NT2/D1 (cell line): ENCODE measurements around the gene TMEM154.

Source experiments
- DNase-seq: peaks from one replicate; pipeline ENCODE4 v3.0.0-alpha.2; 2011; ENCODE audit warnings: low read depth, low spot score
- H3K27me3 ChIP-seq: 2 replicates; pipeline ENCODE4 v1.6.0; 2011; ENCODE audit warnings: mild to moderate bottlenecking; ENCODE audit not compliant: insufficient read length, insufficient read depth
- H3K36me3 ChIP-seq: 2 replicates; pipeline ENCODE4 v1.6.1; 2011; ENCODE audit warnings: mild to moderate bottlenecking, low read length, mixed read lengths; ENCODE audit not compliant: insufficient read depth, insufficient read length
- H3K4me1 ChIP-seq: 2 replicates; pipeline ENCODE4 v1.5.1; 2011; ENCODE audit not compliant: insufficient read depth, insufficient read length
- H3K4me3 ChIP-seq: 2 replicates; pipeline ENCODE4 v1.5.1; 2011; ENCODE audit warnings: low read depth; ENCODE audit not compliant: insufficient read length
- H3K9ac ChIP-seq: 2 replicates; pipeline ENCODE4 v1.6.0; 2011; ENCODE audit warnings: low read depth; ENCODE audit not compliant: insufficient read length
- H3K9me3 ChIP-seq: 2 replicates; pipeline ENCODE4 v1.5.1; 2011; ENCODE audit warnings: mild to moderate bottlenecking, low read length; ENCODE audit not compliant: insufficient read depth
- SUZ12 ChIP-seq: IDR thresholded peaks from 2 replicates; pipeline ENCODE4 v1.6.1; 2011; ENCODE audit not compliant: insufficient read length, insufficient read depth; ENCODE audit errors: extremely low read depth
- YY1 ChIP-seq: IDR thresholded peaks from 2 replicates; pipeline ENCODE4 v1.6.1; 2011; ENCODE audit not compliant: insufficient read length, insufficient read depth
- ZNF274 ChIP-seq: IDR thresholded peaks from 2 replicates; pipeline ENCODE4 v1.6.1; 2011; ENCODE audit warnings: mild to moderate bottlenecking, low read depth, low read length

The TMEM154 gene

DNA sequence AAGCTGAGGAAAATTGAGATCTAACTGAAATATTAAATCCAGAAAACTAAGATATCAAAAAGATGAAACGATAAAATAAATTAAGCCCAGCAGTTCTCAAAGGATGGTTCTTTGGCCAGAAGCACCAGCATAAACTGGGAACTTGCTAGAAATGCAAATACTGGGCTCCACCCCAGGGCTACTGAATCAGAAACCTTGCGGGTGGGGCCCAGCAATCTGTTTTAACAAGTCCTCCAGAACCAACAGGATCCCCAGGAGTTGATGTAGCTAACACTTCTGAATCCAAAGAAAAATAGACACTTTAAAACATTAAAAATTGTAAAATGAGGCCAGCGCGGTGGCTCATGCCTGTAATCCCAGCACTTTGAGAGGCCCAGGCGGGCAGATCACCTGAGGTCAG is 14.1 kb upstream of the TMEM154 start:
- Histone ChIP-seq H3K9ac (no peak overlapping the region), H3K36me3 (no peaks in the 10 kb centered on the region), H3K27me3 (no peaks in the 10 kb centered on the region), H3K4me1 (peaks cover 3% of the 10 kb centered on the region), H3K9me3 (no peaks in the 10 kb centered on the region), H3K4me3 (no peak overlapping the region)
- no peak for TF ChIP-seq SUZ12
- TF ChIP-seq ZNF274 = no peak
- no peak for TF ChIP-seq YY1
- DNase-seq = no peak

- no peaks in the 10 kb centered on the region for H3K36me3 ChIP-seq
- H3K4me3 ChIP-seq = no peak overlapping the region
- no peaks in the 10 kb centered on the region for H3K27me3 ChIP-seq
- H3K4me1 ChIP-seq = peaks cover 3% of the 10 kb centered on the region
- H3K9ac ChIP-seq = no peak overlapping the region
- TF ChIP-seq YY1 (no peak), SUZ12 (no peak), ZNF274 (no peak)
- H3K9me3 ChIP-seq = no peaks in the 10 kb centered on the region
- DNase-seq = no peak
Measured at GRCh38 chr4:152691761-152692160, 12.0 kb upstream of the TMEM154 start.

DNA sequence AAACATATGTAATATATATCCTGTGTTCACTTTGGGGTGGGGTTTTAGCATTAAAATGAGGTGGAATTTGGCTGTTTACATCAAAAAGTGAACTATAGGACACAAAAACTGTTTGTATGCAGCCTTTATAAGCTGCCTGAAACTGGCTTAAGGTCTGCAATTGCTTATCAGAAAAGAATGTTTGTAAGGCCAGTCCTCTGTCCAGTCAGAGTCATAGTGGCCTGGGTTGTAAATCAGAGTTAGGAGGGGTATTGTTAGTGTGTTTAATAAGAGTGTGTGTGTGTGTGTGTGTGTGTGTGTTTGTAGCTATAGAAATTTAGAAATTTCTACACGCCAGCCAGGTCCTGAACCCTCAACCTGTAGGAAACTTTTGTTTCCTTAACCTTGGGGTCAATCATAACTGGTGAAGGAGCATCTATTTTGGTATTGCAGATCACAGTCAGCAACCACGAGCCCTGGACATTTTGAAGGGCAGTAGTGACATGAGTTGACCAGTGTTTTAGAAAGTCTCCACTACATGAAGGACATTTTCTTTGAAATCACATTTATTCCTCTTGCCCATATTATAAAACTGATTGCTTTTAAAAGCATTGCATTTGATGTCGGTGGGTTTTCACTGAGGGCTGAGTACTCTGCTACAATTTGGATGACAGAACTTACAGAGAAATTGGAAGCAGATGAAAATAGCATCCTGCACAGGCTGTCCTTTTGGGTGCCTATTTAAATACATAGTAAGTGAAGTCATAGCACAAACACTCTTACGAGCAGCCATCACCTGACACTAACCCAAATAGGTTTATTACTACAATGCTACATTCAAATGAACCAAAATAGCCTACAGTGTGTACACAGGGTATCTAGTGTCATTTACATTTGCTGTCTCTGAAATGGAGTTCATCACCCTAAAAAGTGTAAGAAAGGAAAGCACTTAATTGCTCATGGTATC is 11.2 kb upstream of the TMEM154 start:
- H3K4me1 ChIP-seq = peaks cover 3% of the 10 kb centered on the region
- H3K27me3 ChIP-seq = no peaks in the 10 kb centered on the region
- H3K36me3 ChIP-seq = no peaks in the 10 kb centered on the region
- TF ChIP-seq YY1 = no peak
- no peak for TF ChIP-seq ZNF274
- no peak for TF ChIP-seq SUZ12
- H3K4me3 ChIP-seq = no peak overlapping the region
- no peak for DNase-seq
- no peaks in the 10 kb centered on the region for H3K9me3 ChIP-seq
- H3K9ac ChIP-seq = no peak overlapping the region

DNA sequence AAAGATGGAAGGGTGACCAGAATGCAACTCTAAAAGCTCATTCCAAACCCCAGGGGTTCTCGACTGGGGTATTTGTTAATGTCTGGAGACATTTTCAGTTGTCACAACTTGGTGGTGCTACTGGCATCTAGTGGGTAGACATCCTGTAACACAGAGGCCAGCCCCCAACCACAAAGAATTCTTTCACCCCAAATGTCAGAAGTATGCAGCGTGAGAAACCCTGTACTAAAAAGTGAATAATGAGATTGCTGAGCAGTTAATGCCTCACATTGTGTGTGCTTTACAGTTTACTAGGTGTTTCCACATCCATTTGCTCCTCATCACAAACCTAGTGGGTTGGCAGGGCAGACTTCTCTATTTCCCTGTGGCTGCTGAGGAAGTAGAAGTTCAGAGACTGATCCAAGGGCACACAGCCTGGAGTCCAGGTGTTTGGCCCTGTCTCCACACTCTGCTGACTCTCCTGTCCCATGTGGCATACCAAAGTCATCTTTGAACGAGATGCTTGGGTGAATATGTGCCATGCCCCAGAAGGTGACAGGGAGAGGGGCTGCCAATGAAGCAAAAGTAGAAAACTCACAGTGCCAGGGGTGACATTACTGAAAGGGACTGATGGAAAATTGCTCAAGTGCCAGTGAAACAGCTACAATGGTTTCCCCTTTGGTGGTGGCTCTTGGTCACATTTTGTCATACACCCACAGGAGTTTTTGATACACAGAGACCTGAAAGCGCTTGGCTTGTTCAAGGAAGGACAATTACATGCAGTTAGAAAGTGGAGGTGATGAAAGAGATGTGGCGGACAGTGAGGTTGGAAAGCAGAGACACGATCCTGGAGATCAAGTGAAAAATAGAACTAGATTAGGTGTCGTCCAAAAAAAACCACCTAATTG is 10.1 kb upstream of the TMEM154 start:
- Histone ChIP-seq H3K36me3 (no peaks in the 10 kb centered on the region), H3K4me3 (no peak overlapping the region), H3K4me1 (peaks cover 3% of the 10 kb centered on the region), H3K9ac (no peak overlapping the region), H3K27me3 (no peaks in the 10 kb centered on the region), H3K9me3 (no peaks in the 10 kb centered on the region)
- DNase-seq = no peak
- TF ChIP-seq ZNF274 (no peak), SUZ12 (no peak), YY1 (no peak)

DNA sequence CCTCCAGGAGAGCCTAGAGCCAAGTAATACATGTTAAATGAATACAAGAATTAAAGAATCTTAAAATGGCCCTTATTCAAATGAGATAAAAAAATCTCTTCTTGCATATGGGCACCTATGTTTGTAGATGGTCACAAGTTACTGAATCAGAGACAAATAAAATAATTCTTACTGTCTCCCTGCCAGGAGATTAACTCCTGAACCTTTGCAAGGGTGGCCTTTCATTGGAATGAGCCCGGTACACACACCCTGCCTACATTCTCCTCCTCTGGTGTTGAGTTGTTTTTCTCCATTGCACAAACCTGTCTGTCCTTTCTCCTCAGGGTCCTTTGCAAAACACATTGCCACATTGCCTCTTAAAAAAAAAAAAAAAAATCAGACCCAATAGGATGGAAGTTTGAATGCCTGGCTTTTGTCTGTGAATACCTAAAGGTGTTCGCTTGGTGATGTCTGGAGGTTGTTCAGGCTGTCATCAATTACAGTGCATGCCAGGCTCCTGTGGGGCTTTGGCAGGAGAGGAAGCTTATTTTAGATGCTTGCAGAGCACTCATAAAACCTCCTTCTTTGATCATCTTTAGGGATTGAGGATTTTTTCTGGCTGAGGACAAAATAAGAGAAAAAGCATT is 8.3 kb upstream of the TMEM154 start:
- no peak overlapping the region for H3K9ac ChIP-seq
- no peak for TF ChIP-seq ZNF274
- TF ChIP-seq YY1 = no peak
- no peak for TF ChIP-seq SUZ12
- peaks cover 3% of the 10 kb centered on the region for H3K4me1 ChIP-seq
- DNase-seq = no peak
- H3K27me3 ChIP-seq = no peaks in the 10 kb centered on the region
- no peak overlapping the region for H3K4me3 ChIP-seq
- H3K9me3 ChIP-seq = no peaks in the 10 kb centered on the region
- H3K36me3 ChIP-seq = no peaks in the 10 kb centered on the region

- TF ChIP-seq YY1 = no peak
- TF ChIP-seq SUZ12 = no peak
- no peak for TF ChIP-seq ZNF274
- no peak overlapping the region for H3K9ac ChIP-seq
- H3K4me1 ChIP-seq = peaks cover 3% of the 10 kb centered on the region
- DNase-seq = no peak
- no peak overlapping the region for H3K4me3 ChIP-seq
- H3K9me3 ChIP-seq = no peaks in the 10 kb centered on the region
- no peaks in the 10 kb centered on the region for H3K27me3 ChIP-seq
- H3K36me3 ChIP-seq = no peaks in the 10 kb centered on the region
Measured at GRCh38 chr4:152686452-152687013, 6.7 kb upstream of the TMEM154 start.
